SK-N-SH treated with all-trans-retinoic acid at 6 μM for 48 hours (cell line): Measurements from ENCODE around the gene CEP78.

Experiments used
- ESRRG ChIP-seq: fragments of 250-450 bp; sonication (Bioruptor Pico); IDR thresholded peaks from 2 replicates; pipeline ENCODE4 v1.6.1; 2021; ENCODE audit warnings: mild to moderate bottlenecking
- PATZ1 ChIP-seq: fragments of 250-450 bp; sonication (Bioruptor Pico); IDR thresholded peaks from 2 replicates; pipeline ENCODE4 v1.8.0; 2020; ENCODE audit warnings: mild to moderate bottlenecking, moderate library complexity, borderline replicate concordance
- ZNF70 ChIP-seq: fragments of 450-650 bp; formaldehyde crosslinking; IDR thresholded peaks from 2 replicates; pipeline ENCODE4 v1.5.0; 2020; ENCODE audit warnings: mild to moderate bottlenecking, moderate library complexity
- ZNF8 ChIP-seq: fragments of 450-650 bp; formaldehyde crosslinking; IDR thresholded peaks from 2 replicates; pipeline ENCODE4 v1.5.0; 2020; ENCODE audit warnings: mild to moderate bottlenecking, moderate library complexity

GRCh38 chr9:78221425-78221824 lies 14.4 kb upstream of the CEP78 start:
- no peak for TF ChIP-seq PATZ1
- TF ChIP-seq ZNF70: no peak
- TF ChIP-seq ESRRG (CRISPR knock-in tag): no peak
- TF ChIP-seq ZNF8 (CRISPR knock-in tag): no peak
